Left ventricle myocardium inferior (tissue), 1 donor: ENCODE results near the gene SLC16A1. TPM values are rescaled to one million over a fixed set of nuclear protein-coding genes. Genes with fewer than 3 reads are reported as not detected.

ENCODE experiments used
- DNase-seq: peaks from one replicate; pipeline ENCODE4 v3.0.0-alpha.2; 2020
- H3K27ac ChIP-seq: fragments of 200-600 bp; replicated peaks from 2 replicates; pipeline ENCODE4 v1.8.0; 2021
- H3K27me3 ChIP-seq: fragments of 200-600 bp; 2 replicates; pipeline ENCODE4 v1.8.0; 2021; ENCODE audit warnings: low read depth
- H3K36me3 ChIP-seq: fragments of 200-600 bp; 2 replicates; pipeline ENCODE4 v1.8.0; 2021
- H3K4me1 ChIP-seq: fragments of 200-600 bp; 2 replicates; pipeline ENCODE4 v1.8.0; 2021
- H3K4me3 ChIP-seq: fragments of 200-600 bp; 2 replicates; pipeline ENCODE4 v1.8.0; 2021; ENCODE audit warnings: mild to moderate bottlenecking, moderate library complexity
- H3K9me3 ChIP-seq: fragments of 200-600 bp; replicated peaks from 2 replicates; pipeline ENCODE4 v1.8.0; 2021
- intact Hi-C: fragments of 100-400 bp; cut with micrococcal nuclease; formaldehyde crosslinking; loops from one replicate; pipeline ENCODE4 v1.11.0; 2022
- total RNA-seq: library from RNA; stranded (reverse); fragmentation: NEBNext Ultra II Directional; extraction: Animal tissue kit (Norgen Biotek cat#: 25700); gene quantifications from one replicate; pipeline ENCODE4 v1.2.1, GENCODE V29; 2021
- TF ChIP-seq, protein P1 (sequence below): fragments of 200-600 bp; IDR thresholded peaks from 2 replicates; pipeline ENCODE4 v1.8.0; 2021; ENCODE audit warnings: antibody characterized with exemption, mild to moderate bottlenecking, borderline replicate concordance
- donor health status: DM: no; HTN: yes; CAD: no; lungs with severe emphysema.

SLC16A1 gene
- total RNA-seq, 1 donor from 2014 or later: 154 TPM

DNA sequence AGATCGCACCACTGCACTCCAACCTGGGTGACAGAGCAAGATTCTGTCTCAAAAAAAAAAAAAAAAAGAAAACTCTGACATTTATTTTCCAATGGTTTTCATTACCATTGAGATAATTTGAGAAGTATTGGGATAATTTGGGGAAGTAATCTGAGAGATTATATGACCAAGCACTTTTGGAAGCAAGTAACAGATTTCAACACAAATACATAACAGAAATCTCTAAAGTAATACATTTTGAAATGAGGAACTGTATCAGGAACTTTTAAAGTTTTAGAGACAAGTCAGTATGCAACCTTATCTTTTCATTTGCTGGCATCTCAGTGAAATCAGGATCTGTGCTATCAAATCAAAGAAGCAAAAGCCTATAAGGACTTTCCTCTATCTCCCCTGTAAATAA lies 25.4 kb upstream of the SLC16A1 start:
- Histone ChIP-seq H3K4me1 (peaks cover 56% of the 10 kb centered on the region), H3K4me3 (no peak overlapping the region), H3K27me3 (no peaks in the 10 kb centered on the region), H3K27ac (peak overlapping the region; percentile 79), H3K36me3 (no peaks in the 10 kb centered on the region), H3K9me3 (no peaks in the 10 kb centered on the region)
- intact Hi-C loops: no loop called here
- TF ChIP-seq, protein P1, sequence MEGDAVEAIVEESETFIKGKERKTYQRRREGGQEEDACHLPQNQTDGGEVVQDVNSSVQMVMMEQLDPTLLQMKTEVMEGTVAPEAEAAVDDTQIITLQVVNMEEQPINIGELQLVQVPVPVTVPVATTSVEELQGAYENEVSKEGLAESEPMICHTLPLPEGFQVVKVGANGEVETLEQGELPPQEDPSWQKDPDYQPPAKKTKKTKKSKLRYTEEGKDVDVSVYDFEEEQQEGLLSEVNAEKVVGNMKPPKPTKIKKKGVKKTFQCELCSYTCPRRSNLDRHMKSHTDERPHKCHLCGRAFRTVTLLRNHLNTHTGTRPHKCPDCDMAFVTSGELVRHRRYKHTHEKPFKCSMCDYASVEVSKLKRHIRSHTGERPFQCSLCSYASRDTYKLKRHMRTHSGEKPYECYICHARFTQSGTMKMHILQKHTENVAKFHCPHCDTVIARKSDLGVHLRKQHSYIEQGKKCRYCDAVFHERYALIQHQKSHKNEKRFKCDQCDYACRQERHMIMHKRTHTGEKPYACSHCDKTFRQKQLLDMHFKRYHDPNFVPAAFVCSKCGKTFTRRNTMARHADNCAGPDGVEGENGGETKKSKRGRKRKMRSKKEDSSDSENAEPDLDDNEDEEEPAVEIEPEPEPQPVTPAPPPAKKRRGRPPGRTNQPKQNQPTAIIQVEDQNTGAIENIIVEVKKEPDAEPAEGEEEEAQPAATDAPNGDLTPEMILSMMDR: no peak
- DNase-seq: no peak

DNA sequence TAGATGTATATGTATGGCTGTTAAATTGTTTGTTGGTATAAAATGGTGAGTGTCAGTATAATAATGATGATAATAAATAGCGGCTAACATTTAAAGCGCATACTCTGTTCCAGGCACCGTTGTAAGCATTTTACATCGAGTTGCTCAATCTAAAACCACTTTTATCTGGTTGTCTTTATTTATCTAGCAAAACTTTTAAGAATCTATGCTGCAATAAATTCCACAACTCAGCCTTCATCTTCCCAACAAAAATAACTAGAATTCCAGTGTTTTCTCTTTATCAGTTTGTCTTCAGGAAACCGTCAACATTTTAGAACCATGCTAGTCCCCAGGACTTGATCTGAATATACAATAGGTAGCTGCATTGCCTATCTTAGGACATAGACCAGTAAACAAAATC lies 19.3 kb upstream of the SLC16A1 start:
- Histone ChIP-seq H3K4me1 (peaks cover 11% of the 10 kb centered on the region), H3K27me3 (no peaks in the 10 kb centered on the region), H3K27ac (no peak overlapping the region), H3K9me3 (no peaks in the 10 kb centered on the region), H3K36me3 (no peaks in the 10 kb centered on the region), H3K4me3 (no peak overlapping the region)
- TF ChIP-seq, protein P1: no peak
- DNase-seq: no peak
- intact Hi-C loops: no loop called here

DNA sequence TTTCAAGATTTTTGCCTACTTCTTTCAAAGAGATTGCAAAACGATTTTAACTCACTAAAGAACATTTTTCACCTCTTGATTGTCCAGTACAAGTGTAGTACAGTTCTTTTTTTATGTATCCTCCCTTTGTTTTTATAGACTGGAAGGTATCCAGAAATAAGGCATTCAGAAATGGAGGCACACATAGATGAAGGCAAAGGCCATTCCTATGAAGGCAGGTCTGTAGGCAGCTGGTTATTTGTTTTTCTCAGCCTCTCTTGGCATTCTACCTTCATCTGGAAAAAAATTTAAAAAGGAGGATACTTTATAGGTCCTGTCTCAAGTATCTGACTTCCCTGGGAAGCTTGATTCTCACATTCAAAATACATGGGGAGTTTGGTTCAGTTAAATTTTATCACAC lies 18.6 kb upstream of the SLC16A1 start:
- Histone ChIP-seq H3K9me3 (no peaks in the 10 kb centered on the region), H3K27ac (peak overlapping the region; percentile 18), H3K4me3 (no peak overlapping the region), H3K4me1 (peaks cover 11% of the 10 kb centered on the region), H3K27me3 (no peaks in the 10 kb centered on the region), H3K36me3 (peaks cover 5% of the 10 kb centered on the region)
- DNase-seq: no peak
- intact Hi-C loops: no loop called here
- TF ChIP-seq, protein P1: no peak

DNA sequence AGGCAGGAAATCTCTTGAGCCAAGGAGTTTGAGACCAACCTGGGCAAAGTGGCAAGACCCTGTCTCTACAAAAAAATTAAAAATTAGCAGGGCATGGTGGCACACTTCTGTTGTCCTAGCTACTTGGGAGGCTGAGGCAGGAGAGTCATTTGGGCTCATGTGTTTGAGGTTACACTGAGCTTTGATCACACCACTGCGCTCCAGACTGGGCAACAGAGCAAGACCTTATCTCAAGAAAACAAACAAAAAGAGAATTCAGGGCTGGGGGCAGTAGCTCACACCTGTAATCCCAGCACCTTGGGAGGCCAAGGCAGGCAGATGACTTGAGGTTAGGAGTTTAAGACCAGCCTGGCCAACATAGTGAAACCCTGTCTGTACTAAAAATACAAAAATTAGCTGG lies 17.8 kb upstream of the SLC16A1 start:
- Histone ChIP-seq H3K4me3 (no peak overlapping the region), H3K4me1 (peaks cover 11% of the 10 kb centered on the region), H3K36me3 (peaks cover 8% of the 10 kb centered on the region), H3K27ac (no peak overlapping the region), H3K27me3 (no peaks in the 10 kb centered on the region), H3K9me3 (no peaks in the 10 kb centered on the region)
- intact Hi-C loops: no loop called here
- TF ChIP-seq, protein P1: no peak
- DNase-seq: no peak

DNA sequence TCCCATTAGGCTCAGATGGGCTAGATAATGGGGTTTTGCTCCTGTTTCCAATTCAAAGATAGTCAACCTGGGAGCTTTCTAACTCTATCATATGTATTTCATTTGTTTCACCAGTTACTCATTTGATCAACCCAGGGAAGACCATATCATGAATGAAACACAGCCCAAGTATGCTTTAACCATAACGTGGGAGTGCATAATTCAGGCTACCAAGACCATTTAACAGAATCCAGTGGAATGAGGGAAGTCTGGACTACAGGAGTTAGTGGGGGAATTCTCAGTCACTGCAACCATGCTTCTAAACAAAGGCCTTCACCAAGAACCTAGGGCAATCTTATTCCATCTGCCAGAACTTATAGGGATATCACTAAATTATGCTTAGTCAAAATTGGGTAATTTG lies 15.0 kb upstream of the SLC16A1 start:
- Histone ChIP-seq H3K4me3 (no peak overlapping the region), H3K36me3 (peaks cover 30% of the 10 kb centered on the region), H3K27me3 (no peaks in the 10 kb centered on the region), H3K4me1 (no peaks in the 10 kb centered on the region), H3K9me3 (no peaks in the 10 kb centered on the region), H3K27ac (no peak overlapping the region)
- no peak for DNase-seq
- TF ChIP-seq, protein P1: no peak
- intact Hi-C loops: no loop called here

DNA sequence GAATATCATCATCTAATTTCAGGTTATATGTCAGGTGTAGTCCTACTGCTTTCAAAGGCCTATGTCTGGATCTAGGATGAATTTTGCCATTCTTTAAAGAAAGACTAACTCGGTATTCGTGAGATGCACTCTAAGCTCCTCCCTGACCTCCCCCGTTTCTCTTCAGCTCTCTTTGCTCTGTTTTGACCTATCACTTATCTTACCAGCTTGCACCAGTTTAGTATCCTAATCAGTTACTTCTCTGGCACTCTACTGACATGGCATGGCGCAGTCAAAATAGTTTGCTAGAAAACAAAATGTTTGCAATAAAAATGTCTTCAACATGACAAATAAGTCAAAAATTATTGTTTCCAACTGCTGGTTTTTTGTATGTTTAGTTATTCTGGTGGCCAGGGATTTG lies 8.4 kb upstream of the SLC16A1 start:
- TF ChIP-seq, protein P1: no peak
- H3K4me1 ChIP-seq: peaks cover 45% of the 10 kb centered on the region
- peaks cover 73% of the 10 kb centered on the region for H3K36me3 ChIP-seq
- peak overlapping the region; percentile 26 for H3K4me3 ChIP-seq
- DNase-seq: no peak
- no peaks in the 10 kb centered on the region for H3K27me3 ChIP-seq
- intact Hi-C loops: no loop called here
- peak overlapping the region; percentile 62 for H3K27ac ChIP-seq
- no peaks in the 10 kb centered on the region for H3K9me3 ChIP-seq
